HG02885 (cell line): Measurements from ENCODE around the gene EOLA1.
"Not testable (repeated sequence)": the region's sequence is repeated elsewhere in the genome, so short reads cannot be mapped to it uniquely, and the experiment has no call there.

Source experiments
- ATAC-seq: cut with Tn5 transposase; IDR thresholded peaks from one replicate; pipeline ENCODE4 v1.9.1; 2021; ENCODE audit warnings: mild to moderate bottlenecking; ENCODE audit not compliant: unreplicated experiment, poor library complexity

EOLA1 gene

GRCh38 chrX:149539283-149540130 is 1.3 kb upstream of the EOLA1 start:
- ATAC-seq = peak; percentile 41

GRCh38 chrX:149540131-149540620 is 636 bp upstream of the EOLA1 start:
- peak; percentile 31 for ATAC-seq

- ATAC-seq = no peak
These were observed 772 bp downstream of the EOLA1 start for GRCh38 chrX:149541521-149542047.

- ATAC-seq = not testable (repeated sequence)
These were observed 5.0 kb downstream of the EOLA1 start for GRCh38 chrX:149545545-149546543.

- not testable (repeated sequence) for ATAC-seq
These were observed 6.2 kb downstream of the EOLA1 start for GRCh38 chrX:149546962-149547361.

- not testable (repeated sequence) for ATAC-seq
These were observed 7.0 kb downstream of the EOLA1 start for GRCh38 chrX:149547782-149548181.

- ATAC-seq = not testable (repeated sequence)
These were observed 8.9 kb downstream of the EOLA1 start, which contains the start of gene HSFX3 for GRCh38 chrX:149549701-149550100. Gene HSFX3, minus strand, starts transcription at chrX:149549924. Its CDS starts 72 bp downstream, at chrX:149549852.

- not testable (repeated sequence) for ATAC-seq
These were observed 9.6 kb downstream of the EOLA1 start for GRCh38 chrX:149550454-149550853.

GRCh38 chrX:149551245-149551938 is 10.6 kb downstream of the EOLA1 start:
- ATAC-seq = not testable (repeated sequence)

GRCh38 chrX:149551939-149552248 is 11.1 kb downstream of the EOLA1 start:
- ATAC-seq = not testable (repeated sequence)

GRCh38 chrX:149555251-149555650 is 14.4 kb downstream of the EOLA1 start:
- not testable (repeated sequence) for ATAC-seq

- no peak for ATAC-seq
These were observed 22.5 kb downstream of the EOLA1 start for GRCh38 chrX:149563359-149563758.

GRCh38 chrX:149567621-149568417 is 27.0 kb downstream of the EOLA1 start:
- no peak for ATAC-seq

GRCh38 chrX:149568701-149569296 is 28.0 kb downstream of the EOLA1 start:
- ATAC-seq = no peak

GRCh38 chrX:149569770-149570169 is 29.0 kb downstream of the EOLA1 start:
- no peak for ATAC-seq

- ATAC-seq = no peak
These were observed 29.9 kb downstream of the EOLA1 start for GRCh38 chrX:149570668-149571067.

- ATAC-seq = no peak
These were observed 31.0 kb downstream of the EOLA1 start for GRCh38 chrX:149571770-149572169.

GRCh38 chrX:149572743-149573142 is 31.9 kb downstream of the EOLA1 start:
- no peak for ATAC-seq

- ATAC-seq = peak; percentile 100
These were observed 32.6 kb downstream of the EOLA1 start for GRCh38 chrX:149573456-149573855.
